PC-3 (cell line): ENCODE measurements around the gene LRFN3.

Experiments
- CTCF ChIP-seq: fragments of 300-600 bp; sonication (generic); conservative IDR thresholded peaks from 2 replicates; pipeline ENCODE4 v1.5.1; 2017; ENCODE audit warnings: antibody characterized with exemption, low read depth, mild to moderate bottlenecking, low read length
- EZH2 ChIP-seq: fragments of 300-600 bp; sonication (generic); IDR thresholded peaks from one replicate; pipeline ENCODE4 v1.6.1; 2017; ENCODE audit warnings: antibody characterized with exemption, mild to moderate bottlenecking, low read length; ENCODE audit not compliant: unreplicated experiment
- EZH2phosphoT487 ChIP-seq: fragments of 300-600 bp; sonication (generic); IDR thresholded peaks from 2 replicates; pipeline ENCODE4 v1.6.1; 2018; ENCODE audit warnings: mild to moderate bottlenecking, antibody characterized with exemption, low read length, borderline replicate concordance

GRCh38 chr19:35895911-35896642 lies 40.1 kb upstream of the LRFN3 start:
- TF ChIP-seq CTCF: no peak
- no peak for TF ChIP-seq EZH2phosphoT487
- TF ChIP-seq EZH2: no peak
